Measurements from ENCODE around the gene RPS6KA2. TPM values are rescaled to one million over a fixed set of nuclear protein-coding genes. Genes with fewer than 3 reads are reported as not detected.

Gene RPS6KA2
- total RNA-seq, 4 donors from 2014 or later: 12.1 to 116 (median 26.4) TPM

- Histone ChIP-seq H3K9me3 (no peaks in the 10 kb centered on the region), H3K36me3 (peaks cover 0 to 2% (median 0%) of the 10 kb centered on the region in 3 donors), H3K4me1 (peaks cover 0 to 6% (median 0%) of the 10 kb centered on the region in 4 donors), H3K27me3 (no peaks in the 10 kb centered on the region), H3K4me3 (no peak overlapping the region), H3K27ac (no peak overlapping the region)
- no peak for TF ChIP-seq CTCF (IDR thresholded peaks at IDR 0.05)
- no peak for TF ChIP-seq POLR2A (IDR thresholded peaks at IDR 0.05)
- no peak for DNase-seq
These were observed 134.8 kb downstream of the RPS6KA2 start for GRCh38 chr6:166492092-166492741.

- no peaks in the 10 kb centered on the region for H3K27me3 ChIP-seq
- no peak overlapping the region for H3K4me3 ChIP-seq
- DNase-seq: peak in 2 of 3 donors; percentile 45
- no peak for TF ChIP-seq POLR2A (IDR thresholded peaks at IDR 0.05)
- no peak for TF ChIP-seq CTCF (IDR thresholded peaks at IDR 0.05)
- H3K9me3 ChIP-seq: no peaks in the 10 kb centered on the region
- peaks cover 0 to 6% (median 0%) of the 10 kb centered on the region in 3 donors for H3K36me3 ChIP-seq
- no peak overlapping the region for H3K27ac ChIP-seq
- H3K4me1 ChIP-seq: peaks cover 0 to 6% (median 0%) of the 10 kb centered on the region in 4 donors
These were observed 136.2 kb downstream of the RPS6KA2 start for GRCh38 chr6:166490671-166491500.

DNA sequence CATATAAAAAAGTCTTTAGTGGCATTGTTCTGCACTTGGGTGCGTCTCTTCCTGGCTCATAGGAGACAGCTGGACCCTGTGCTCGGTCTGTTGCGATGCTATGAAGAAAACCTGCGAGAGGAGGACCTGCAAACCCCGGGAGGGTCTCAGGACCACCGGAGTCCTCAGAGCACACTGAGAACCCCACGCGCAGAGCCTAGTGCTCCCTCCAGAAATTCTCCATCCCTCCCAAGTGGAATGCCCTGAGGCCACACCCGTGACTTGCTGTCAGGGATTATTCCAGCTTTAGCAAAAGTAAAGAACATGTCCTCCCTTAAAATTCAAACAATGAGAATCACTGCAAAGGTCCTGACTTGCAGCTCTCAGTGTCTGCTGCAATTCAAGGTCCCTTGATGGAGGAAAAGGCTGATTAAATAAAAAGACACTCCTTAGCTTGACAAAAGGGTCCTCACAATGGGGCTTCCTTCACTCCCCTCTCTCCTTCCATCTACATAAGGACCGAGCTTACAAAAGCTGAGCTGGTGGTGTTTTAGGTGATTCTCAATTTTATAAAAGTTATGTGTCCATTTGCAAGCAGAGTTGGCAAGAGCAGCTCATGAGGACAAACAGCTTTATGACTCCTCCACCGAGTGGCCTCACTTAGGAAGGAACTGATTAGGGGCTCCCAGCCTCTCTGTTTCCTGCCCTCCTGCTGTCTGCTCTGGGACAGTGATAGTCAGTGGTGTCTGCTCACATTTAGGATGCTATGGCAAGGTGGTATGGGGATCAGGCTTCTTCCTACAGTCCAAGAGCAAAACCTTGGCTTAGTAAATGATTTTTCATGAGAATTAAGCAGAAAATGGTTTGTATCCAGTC lies 137.5 kb downstream of the RPS6KA2 start:
- no peaks in the 10 kb centered on the region for H3K9me3 ChIP-seq
- no peak overlapping the region for H3K27ac ChIP-seq
- no peaks in the 10 kb centered on the region for H3K27me3 ChIP-seq
- no peak for TF ChIP-seq POLR2A (IDR thresholded peaks at IDR 0.05)
- TF ChIP-seq CTCF (IDR thresholded peaks at IDR 0.05): no peak
- peaks cover 0 to 10% (median 0%) of the 10 kb centered on the region in 3 donors for H3K36me3 ChIP-seq
- H3K4me3 ChIP-seq: no peak overlapping the region
- H3K4me1 ChIP-seq: peaks cover 0 to 6% (median 0%) of the 10 kb centered on the region in 4 donors
- DNase-seq: peak in 1 of 3 donors; percentile 42

GRCh38 chr6:166488701-166489100 lies 138.3 kb downstream of the RPS6KA2 start:
- H3K27me3 ChIP-seq: no peaks in the 10 kb centered on the region
- peak overlapping the region; percentile 28 to 75 (median 62) for H3K27ac ChIP-seq
- DNase-seq: peak in 2 of 3 donors; percentile 34 to 46
- TF ChIP-seq CTCF (IDR thresholded peaks at IDR 0.05): no peak
- TF ChIP-seq POLR2A (IDR thresholded peaks at IDR 0.05): no peak
- no peak overlapping the region for H3K4me3 ChIP-seq
- peaks cover 0 to 10% (median 0%) of the 10 kb centered on the region in 3 donors for H3K36me3 ChIP-seq
- peaks cover 0 to 6% (median 0%) of the 10 kb centered on the region in 4 donors for H3K4me1 ChIP-seq
- no peaks in the 10 kb centered on the region for H3K9me3 ChIP-seq

GRCh38 chr6:166488076-166488685 lies 138.9 kb downstream of the RPS6KA2 start:
- peaks cover 0 to 6% (median 0%) of the 10 kb centered on the region in 4 donors for H3K4me1 ChIP-seq
- peaks cover 0 to 10% (median 0%) of the 10 kb centered on the region in 3 donors for H3K36me3 ChIP-seq
- H3K4me3 ChIP-seq: no peak overlapping the region
- no peaks in the 10 kb centered on the region for H3K27me3 ChIP-seq
- TF ChIP-seq CTCF (IDR thresholded peaks at IDR 0.05) (no peak), POLR2A (IDR thresholded peaks at IDR 0.05) (no peak)
- no peaks in the 10 kb centered on the region for H3K9me3 ChIP-seq
- peak; percentile 57 to 90 (median 81) for DNase-seq
- peak overlapping the region; percentile 28 to 75 (median 62) for H3K27ac ChIP-seq

Data from Peyer's patch (tissue), 4 donors.